ENCODE measurements around the gene DPP8.

DNA sequence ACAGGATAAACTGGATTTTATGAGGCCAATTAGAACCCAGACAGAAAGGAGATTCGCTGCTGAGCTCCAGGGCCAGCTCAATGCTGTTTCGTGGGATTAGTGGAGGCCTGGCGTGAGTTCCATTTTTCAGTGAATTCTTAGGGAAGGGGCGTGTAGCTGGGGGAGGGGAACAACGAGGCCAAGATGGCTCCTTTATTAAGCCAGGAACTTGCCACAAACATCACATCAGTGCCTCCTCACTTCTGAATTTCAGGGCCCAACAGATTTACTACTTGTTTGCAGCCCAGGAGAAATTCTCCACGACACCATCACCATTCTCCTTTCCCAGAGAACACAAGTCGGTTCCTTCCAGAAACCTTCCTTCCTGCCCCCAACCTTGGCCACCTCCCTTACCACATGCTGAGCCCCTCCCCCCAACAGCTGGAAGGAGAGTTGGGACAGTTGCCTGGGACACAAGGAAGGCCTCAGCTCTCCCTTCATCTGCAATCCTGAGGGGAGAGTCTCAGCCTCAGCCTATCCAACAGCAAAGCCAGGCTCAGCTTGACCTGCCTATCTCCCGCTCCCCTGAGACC is 100.6 kb downstream of the DPP8 start:
- TF ChIP-seq, protein P1, sequence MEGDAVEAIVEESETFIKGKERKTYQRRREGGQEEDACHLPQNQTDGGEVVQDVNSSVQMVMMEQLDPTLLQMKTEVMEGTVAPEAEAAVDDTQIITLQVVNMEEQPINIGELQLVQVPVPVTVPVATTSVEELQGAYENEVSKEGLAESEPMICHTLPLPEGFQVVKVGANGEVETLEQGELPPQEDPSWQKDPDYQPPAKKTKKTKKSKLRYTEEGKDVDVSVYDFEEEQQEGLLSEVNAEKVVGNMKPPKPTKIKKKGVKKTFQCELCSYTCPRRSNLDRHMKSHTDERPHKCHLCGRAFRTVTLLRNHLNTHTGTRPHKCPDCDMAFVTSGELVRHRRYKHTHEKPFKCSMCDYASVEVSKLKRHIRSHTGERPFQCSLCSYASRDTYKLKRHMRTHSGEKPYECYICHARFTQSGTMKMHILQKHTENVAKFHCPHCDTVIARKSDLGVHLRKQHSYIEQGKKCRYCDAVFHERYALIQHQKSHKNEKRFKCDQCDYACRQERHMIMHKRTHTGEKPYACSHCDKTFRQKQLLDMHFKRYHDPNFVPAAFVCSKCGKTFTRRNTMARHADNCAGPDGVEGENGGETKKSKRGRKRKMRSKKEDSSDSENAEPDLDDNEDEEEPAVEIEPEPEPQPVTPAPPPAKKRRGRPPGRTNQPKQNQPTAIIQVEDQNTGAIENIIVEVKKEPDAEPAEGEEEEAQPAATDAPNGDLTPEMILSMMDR (conservative IDR thresholded peaks at IDR 0.05; ENCODE audit: low read depth, low read length): no peak
- no peak for TF ChIP-seq EZH2 (IDR thresholded peaks at IDR 0.05; ENCODE audit: borderline replicate concordance, low read depth, low read length, poor library complexity, severe bottlenecking)
